HG03196 (cell line): ENCODE data around the gene PIGL.

Experiments used
- ATAC-seq: cut with Tn5 transposase; IDR thresholded peaks from one replicate; pipeline ENCODE4 v1.9.1; 2021; ENCODE audit not compliant: unreplicated experiment

The PIGL gene

DNA sequence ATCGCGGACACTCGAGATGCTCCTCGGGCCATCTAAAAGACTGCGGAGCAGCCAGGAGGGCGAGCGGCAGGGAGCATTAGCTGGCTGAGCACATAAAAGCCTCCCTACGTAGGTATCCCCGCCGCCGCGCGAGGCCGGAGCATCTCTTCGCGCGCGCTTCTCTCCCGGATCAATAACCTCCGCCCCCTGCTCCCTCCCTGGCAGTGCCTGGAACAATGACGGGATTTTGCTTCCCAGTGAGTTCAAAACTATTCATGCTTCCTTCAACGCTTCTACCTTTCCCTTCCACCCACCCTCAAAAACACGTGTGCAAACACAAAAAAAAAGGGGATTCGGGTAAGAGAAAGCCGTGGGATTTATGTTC lies 135.3 kb downstream of the PIGL start:
- no peak for ATAC-seq

DNA sequence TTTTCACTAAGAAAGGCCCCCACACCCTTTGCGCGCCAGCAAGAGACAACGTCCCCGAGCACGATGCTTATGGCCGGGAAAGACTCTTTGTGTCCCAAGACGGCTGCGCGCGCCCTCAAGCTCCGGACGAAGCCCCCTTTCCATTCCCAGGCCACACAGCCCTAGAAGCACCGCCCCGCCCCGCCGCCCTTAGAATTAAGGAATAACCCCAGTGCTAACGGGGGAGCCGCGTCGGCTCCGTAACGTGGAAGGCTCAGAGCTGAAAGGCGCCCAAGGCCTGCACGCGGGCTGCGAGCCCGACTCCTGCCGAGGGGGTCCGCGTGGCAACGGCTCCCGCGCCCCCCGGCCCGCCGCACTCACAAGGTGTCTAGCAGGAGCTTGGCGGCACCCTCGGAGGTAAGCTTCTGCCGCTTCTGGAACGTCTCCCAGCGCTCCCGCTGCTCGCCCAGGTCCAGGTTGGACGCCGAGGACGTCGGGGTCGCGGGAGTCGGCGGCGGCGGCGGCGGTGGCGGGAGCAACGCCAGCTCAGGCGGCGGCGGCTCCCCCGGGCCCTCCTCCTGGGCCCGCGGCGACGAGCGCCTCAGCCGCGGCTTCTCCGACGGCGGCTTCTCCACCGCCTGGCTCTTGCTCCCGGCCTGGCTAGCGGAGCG lies 135.8 kb downstream of the PIGL start:
- peak; percentile 34 for ATAC-seq

DNA sequence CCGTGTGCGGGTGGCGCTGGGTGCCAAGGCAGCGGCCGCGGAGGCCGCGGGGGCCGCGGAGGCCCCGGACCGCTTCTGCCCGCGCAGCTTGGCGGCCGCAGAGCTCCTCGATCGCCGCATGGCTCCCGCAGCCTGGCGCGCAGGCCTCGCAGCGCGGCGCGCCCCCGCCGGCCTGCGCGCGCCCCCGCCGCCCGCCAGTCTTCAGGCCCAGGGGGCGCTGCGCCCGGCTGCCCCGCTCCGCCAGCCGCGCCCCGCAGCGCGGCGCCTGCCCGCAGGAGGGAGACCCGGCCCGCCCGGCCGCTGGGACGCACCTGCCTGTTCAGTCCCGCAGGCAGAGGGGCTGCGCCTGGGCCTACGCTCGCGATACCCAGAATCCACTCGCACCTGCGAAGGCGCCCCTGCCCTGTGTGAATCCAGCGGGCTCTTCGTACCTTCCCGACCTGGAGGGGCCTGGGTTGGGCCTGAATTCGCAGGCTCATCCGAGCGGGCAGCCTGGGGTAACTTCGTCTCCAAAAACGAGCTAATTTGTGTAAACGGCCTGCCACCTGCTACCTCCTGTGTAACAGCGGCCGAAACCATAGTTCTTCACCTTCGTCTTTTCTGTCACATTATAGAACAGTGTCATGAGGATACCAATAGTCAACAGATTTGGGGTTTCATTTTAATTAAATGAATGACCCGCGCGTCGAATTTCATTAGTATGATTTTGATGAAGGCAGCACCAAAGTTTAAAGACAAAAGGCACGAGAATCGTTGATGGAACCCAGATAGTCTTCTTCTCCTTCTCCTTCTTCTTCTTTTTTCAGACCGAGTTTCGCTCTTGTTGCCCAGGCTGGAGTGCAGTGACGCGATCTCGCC lies 136.5 kb downstream of the PIGL start, which contains the start of gene CENPV:
TSS of gene CENPV (minus strand) at position 153 of the 858 bp plus-strand sequence. CDS start at position 120, 33 bp downstream.
- peak; percentile 54 for ATAC-seq

DNA sequence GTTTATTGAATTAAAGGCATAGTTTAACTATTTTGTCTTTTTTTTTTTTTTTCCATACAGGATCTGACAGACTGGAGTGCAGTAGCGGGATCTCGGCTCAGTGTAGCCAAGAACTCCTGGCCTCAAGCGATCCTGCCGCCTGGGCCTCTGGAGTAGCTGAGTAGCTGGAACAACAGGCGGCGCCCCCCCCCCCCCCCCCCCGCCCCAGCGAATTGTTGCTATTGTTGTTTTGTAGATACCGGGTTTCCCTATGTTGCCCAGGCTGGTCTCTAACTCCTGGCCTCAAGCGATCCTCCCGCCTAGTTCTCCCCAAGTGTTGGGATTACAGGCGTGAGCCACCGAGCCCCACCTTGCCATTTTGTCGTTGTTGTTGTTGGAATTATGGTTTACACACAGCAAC lies 137.6 kb downstream of the PIGL start:
- no peak for ATAC-seq

DNA sequence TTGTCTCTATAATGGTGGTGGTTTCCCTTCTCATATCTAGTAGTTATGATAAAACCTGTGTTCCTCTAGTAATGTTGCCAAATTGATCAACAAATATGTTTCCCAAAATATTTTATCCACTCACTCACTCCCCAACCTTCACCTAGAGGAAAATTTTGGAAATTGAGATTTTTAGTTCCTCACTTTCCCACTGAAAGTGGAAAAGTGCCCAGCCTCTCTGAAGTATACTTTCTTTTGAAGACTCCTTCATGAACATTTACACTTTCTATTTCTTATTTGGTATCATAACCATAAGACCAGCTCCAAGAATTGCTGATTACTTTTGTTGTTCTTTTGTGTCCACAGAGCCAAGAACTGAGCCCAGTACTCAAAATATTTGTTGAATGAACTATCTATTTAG lies 141.4 kb downstream of the PIGL start:
- no peak for ATAC-seq

DNA sequence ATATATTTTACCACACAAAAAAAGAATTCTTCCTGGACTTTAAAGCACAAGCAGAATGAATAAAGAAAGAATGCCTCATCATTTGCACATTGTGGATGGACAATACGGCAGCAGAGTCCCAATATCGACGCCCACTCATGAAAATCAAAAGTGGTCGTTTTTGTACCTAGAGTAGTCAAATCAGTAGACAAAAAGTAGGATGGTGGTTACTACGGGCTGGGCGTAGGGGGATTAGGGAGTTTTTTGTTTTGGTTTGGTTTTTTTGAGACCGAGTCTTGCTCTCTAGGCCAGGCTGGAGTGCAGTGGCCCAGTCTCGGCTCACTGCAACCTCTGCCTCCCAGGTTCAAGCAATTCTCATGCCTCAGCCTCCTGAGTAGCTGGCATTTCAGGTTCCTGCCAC lies 144.9 kb downstream of the PIGL start:
- ATAC-seq = no peak

DNA sequence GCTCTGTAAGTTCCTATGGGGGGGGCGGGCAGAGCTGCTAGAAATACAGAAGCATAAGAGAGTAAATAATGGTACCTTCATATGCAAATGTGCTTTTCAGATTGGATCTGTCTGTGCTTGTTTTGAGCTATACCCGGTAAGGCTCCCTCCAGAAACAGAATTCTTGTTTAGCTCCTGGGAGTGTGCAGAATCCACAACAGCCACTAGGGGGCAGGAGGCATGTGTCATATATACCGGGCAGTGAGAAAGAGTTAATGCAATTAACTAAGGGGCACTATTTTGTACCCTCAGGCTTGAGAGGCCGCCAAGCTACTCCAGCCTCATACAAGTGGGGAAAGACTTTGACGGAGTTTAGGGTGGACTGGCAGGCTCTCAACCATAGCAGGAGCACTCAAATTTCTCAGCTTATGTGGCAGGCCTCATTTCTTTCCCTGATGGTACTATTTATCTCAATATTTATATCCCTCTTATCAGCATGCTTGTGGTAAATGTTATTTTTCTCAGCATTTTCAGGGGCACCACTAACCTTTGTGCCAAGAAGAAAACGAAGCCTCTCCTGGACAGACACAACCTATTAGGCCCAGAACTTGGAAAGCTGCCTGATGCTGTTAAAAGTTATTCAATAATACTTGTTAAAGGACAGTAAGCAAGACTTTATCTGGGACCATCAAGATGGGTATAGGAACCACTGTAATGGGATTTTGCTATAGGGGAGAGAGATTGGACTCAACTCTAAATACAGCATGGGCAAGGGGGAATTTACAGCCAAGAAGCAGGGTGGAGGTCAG lies 146.9 kb downstream of the PIGL start:
- ATAC-seq = peak; percentile 82

DNA sequence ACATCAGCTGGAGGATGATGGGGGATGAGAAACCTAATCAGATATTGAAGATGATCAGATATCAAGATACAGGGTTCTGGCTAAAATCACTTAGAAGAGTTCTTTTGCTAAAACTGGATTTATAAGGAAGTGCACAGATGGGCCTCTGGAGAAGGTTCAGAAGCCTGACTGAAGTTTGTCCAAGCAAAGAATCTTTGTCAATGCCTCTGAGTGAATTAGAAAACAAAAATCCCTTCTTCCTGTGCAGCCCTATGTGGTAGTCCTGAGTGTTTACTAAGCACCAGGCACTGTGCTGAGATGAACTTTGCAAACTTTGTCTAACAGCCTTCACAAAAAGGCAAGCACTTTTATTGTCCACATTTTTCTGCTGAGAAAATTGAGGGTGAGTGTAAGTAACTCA lies 147.6 kb downstream of the PIGL start:
- ATAC-seq = no peak

DNA sequence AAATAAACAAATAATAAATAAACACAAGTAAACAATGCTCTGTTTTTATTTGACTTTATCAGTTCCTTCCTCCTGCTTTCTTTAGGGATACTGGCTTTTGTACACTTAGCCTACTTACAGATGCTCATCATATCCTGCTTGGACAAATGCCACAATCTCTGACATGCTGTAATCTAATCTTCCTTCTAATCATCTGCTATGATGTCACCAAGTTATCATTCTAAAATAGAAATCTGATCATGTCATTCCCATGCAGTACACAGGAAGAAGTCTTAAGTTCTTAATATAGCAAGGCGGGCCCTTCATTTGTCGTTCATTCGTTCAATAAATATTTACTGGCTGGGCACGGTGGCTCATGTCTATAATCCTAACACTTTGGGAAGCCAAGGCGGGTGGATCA lies 154.7 kb downstream of the PIGL start:
- no peak for ATAC-seq

DNA sequence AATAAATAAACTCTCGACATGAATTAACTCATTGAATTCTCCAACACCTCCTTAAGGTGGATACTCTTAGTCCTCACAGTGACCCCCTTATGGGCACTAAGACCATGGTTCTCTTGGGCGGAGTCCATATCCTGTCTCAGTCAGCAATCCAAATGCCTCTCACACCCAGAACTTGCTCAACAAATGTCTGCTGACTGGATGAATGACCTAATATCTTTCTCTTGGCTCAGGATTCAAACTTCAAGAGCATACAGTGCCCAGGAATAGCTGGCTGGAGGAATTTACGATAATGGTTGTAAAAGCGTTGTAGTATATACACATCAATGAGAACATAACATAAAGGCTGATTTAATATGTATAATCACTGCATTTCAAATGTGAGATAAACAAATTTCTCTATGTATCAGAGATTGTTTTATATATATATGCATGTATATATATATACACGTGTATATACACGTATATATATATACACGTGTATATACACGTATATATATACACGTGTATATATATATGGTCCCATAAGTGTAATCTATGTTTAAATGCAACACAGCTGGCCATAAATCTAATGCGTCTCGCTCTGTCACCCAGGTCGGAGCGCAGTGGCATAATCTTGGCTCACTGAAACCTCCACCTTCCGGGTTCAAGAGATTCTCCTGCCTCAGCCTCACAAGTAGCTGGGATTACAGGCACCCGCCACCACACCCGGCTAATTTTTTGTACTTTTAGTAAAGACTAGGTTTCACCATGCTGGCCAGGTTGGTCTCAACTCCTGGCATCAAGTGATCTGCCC lies 157.3 kb downstream of the PIGL start:
- ATAC-seq = no peak
